ENCODE measurements around the gene SNED1.

Gene SNED1

GRCh38 chr2:241050624-241051577 lies 52.5 kb downstream of the SNED1 start:
- no peaks in the 10 kb centered on the region; the same call in 1 of the 2 replicates for H3K27me3 ChIP-seq (ENCODE audit: control insufficient read depth, insufficient read depth, low read length)
- H3K9me3 ChIP-seq (ENCODE audit: control insufficient read depth, insufficient read depth, low read length): no peaks in the 10 kb centered on the region
- H3K4me1 ChIP-seq (ENCODE audit: control insufficient read depth, insufficient read depth, low read length): no peaks in the 10 kb centered on the region
- no peak overlapping the region for H3K9ac ChIP-seq (ENCODE audit: low read depth, low read length)
- no peaks in the 10 kb centered on the region for H3K36me3 ChIP-seq (ENCODE audit: control insufficient read depth, insufficient read depth, low read length)
- no peak overlapping the region for H3K27ac ChIP-seq (ENCODE audit: low read depth, low read length)
- H3K4me3 ChIP-seq (ENCODE audit: low read depth, low read length): no peak overlapping the region

DNA sequence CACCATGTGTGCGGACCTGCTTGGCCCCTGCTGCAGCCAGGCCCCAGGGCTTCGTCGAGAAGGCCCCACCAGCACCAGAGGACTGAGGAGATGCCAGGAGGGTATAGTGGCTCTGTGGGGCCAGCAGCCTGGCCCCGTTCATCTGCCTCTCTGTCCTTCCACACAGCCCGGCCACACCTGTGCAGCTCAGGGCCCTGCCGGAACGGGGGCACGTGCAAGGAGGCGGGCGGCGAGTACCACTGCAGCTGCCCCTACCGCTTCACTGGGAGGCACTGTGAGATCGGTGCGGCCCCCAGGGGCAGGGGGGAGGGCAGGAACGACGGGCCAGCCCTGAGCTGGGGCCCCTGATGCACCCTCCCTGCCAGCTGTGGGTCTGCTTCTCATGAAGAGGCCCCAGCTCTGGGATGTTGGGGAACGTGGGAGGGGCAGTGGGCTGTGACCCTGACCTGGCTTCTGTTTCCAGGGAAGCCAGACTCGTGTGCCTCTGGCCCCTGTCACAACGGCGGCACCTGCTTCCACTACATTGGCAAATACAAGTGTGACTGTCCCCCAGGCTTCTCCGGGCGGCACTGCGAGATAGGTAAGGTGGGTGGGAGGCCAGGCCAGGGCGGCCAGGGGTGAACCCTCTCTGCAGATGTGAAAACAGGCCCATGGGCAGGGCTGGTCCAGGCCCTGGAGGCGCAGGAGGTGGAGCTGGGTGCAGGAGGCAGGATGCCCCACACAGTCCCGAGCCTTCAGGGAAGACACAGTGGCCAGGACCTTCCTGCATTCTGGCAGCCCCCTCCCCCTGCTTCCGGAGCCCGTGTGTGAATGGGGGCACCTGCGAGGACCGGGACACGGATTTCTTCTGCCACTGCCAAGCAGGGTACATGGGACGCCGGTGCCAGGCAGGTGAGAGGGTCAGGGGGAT lies 53.4 kb downstream of the SNED1 start:
- no peaks in the 10 kb centered on the region; the same call in 1 of the 2 replicates for H3K27me3 ChIP-seq (ENCODE audit: control insufficient read depth, insufficient read depth, low read length)
- no peak overlapping the region for H3K9ac ChIP-seq (ENCODE audit: low read depth, low read length)
- H3K36me3 ChIP-seq (ENCODE audit: control insufficient read depth, insufficient read depth, low read length): no peaks in the 10 kb centered on the region
- no peak overlapping the region for H3K27ac ChIP-seq (ENCODE audit: low read depth, low read length)
- no peaks in the 10 kb centered on the region for H3K9me3 ChIP-seq (ENCODE audit: control insufficient read depth, insufficient read depth, low read length)
- no peaks in the 10 kb centered on the region for H3K4me1 ChIP-seq (ENCODE audit: control insufficient read depth, insufficient read depth, low read length)
- no peak overlapping the region for H3K4me3 ChIP-seq (ENCODE audit: low read depth, low read length)

DNA sequence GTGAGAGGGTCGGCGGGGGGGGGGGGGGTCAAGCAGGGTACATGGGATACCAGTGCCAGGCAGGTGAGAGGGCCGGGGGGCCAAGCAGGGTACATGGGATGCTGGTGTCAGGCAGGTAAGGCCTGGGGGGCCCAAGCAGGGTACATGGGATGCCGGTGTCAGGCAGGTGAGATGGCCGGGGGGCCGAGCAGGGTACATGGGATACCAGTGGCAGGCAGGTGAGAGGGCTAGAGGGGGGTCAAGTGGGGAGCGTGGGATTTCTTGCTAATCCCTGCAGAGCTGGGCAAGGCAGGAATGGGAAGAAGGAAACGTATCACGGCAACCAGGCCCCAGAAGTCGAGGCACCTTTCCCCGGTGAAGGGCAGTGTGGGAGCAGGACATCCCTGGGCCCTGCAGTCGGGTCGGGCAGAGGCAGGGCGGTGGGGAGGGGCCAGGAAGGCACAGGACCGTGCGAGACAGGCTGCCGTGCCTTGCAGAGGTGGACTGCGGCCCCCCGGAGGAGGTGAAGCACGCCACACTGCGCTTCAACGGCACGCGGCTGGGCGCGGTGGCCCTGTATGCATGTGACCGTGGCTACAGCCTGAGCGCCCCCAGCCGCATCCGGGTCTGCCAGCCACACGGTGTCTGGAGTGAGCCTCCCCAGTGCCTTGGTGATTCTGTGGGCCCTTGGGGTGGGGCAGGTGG lies 54.4 kb downstream of the SNED1 start:
- H3K9me3 ChIP-seq (ENCODE audit: control insufficient read depth, insufficient read depth, low read length): no peaks in the 10 kb centered on the region
- H3K4me1 ChIP-seq (ENCODE audit: control insufficient read depth, insufficient read depth, low read length): no peaks in the 10 kb centered on the region
- H3K9ac ChIP-seq (ENCODE audit: low read depth, low read length): no peak overlapping the region
- no peaks in the 10 kb centered on the region; the same call in 1 of the 2 replicates for H3K27me3 ChIP-seq (ENCODE audit: control insufficient read depth, insufficient read depth, low read length)
- no peaks in the 10 kb centered on the region for H3K36me3 ChIP-seq (ENCODE audit: control insufficient read depth, insufficient read depth, low read length)
- H3K27ac ChIP-seq (ENCODE audit: low read depth, low read length): no peak overlapping the region
- H3K4me3 ChIP-seq (ENCODE audit: low read depth, low read length): no peak overlapping the region

- no peaks in the 10 kb centered on the region; the same call in 1 of the 2 replicates for H3K27me3 ChIP-seq (ENCODE audit: control insufficient read depth, insufficient read depth, low read length)
- no peaks in the 10 kb centered on the region for H3K4me1 ChIP-seq (ENCODE audit: control insufficient read depth, insufficient read depth, low read length)
- H3K27ac ChIP-seq (ENCODE audit: low read depth, low read length): no peak overlapping the region
- no peaks in the 10 kb centered on the region for H3K36me3 ChIP-seq (ENCODE audit: control insufficient read depth, insufficient read depth, low read length)
- no peak overlapping the region for H3K4me3 ChIP-seq (ENCODE audit: low read depth, low read length)
- H3K9me3 ChIP-seq (ENCODE audit: control insufficient read depth, insufficient read depth, low read length): no peaks in the 10 kb centered on the region
- H3K9ac ChIP-seq (ENCODE audit: low read depth, low read length): no peak overlapping the region
Observed at GRCh38 chr2:241053576-241054251, 55.3 kb downstream of the SNED1 start.

GRCh38 chr2:241061275-241061674 lies 62.9 kb downstream of the SNED1 start:
- Histone ChIP-seq H3K9me3 (ENCODE audit: control insufficient read depth, insufficient read depth, low read length) (no peaks in the 10 kb centered on the region), H3K27ac (ENCODE audit: low read depth, low read length) (no peak overlapping the region), H3K36me3 (ENCODE audit: control insufficient read depth, insufficient read depth, low read length) (no peaks in the 10 kb centered on the region), H3K9ac (ENCODE audit: low read depth, low read length) (no peak overlapping the region), H3K4me1 (ENCODE audit: control insufficient read depth, insufficient read depth, low read length) (peaks cover 6% of the 10 kb centered on the region; the same call in 1 of the 2 replicates), H3K4me3 (ENCODE audit: low read depth, low read length) (no peak overlapping the region), H3K27me3 (ENCODE audit: control insufficient read depth, insufficient read depth, low read length) (no peaks in the 10 kb centered on the region)

DNA sequence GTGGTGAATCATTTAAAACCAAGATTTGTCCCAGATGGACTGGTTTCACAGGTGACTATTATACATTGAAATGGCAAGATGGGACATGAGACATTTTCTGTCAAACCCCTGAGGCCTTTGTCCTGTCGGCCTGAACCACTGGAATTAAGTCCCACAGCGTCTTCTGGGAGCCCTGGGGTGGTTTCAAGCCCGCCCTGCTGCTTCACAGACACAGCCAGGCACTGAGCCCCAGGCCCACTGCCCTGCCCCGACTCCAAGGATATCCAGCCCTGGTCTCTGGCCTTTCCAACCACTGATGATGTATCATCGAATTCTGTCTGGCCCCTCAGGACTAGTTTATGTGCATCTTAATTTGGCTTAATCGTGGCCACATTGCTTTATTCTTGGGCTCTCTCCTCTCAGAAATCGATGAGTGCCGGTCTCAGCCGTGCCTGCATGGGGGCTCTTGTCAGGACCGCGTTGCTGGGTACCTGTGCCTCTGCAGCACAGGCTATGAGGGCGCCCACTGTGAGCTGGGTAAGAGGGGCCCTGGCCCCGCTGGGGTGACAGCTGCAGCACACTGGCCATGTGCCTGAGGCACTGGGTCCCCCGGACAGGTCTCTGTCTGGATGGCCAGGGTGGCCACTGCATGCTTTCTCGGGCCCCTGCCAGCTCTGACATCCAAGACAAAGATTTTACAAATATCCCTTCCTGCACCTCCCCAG lies 64.1 kb downstream of the SNED1 start:
- no peaks in the 10 kb centered on the region for H3K27me3 ChIP-seq (ENCODE audit: control insufficient read depth, insufficient read depth, low read length)
- no peak overlapping the region for H3K4me3 ChIP-seq (ENCODE audit: low read depth, low read length)
- H3K4me1 ChIP-seq (ENCODE audit: control insufficient read depth, insufficient read depth, low read length): peaks cover 6% of the 10 kb centered on the region; the same call in 1 of the 2 replicates
- H3K36me3 ChIP-seq (ENCODE audit: control insufficient read depth, insufficient read depth, low read length): no peaks in the 10 kb centered on the region
- no peaks in the 10 kb centered on the region for H3K9me3 ChIP-seq (ENCODE audit: control insufficient read depth, insufficient read depth, low read length)
- H3K9ac ChIP-seq (ENCODE audit: low read depth, low read length): no peak overlapping the region
- H3K27ac ChIP-seq (ENCODE audit: low read depth, low read length): no peak overlapping the region

GRCh38 chr2:241063093-241063551 lies 64.7 kb downstream of the SNED1 start:
- Histone ChIP-seq H3K27ac (ENCODE audit: low read depth, low read length) (no peak overlapping the region), H3K4me1 (ENCODE audit: control insufficient read depth, insufficient read depth, low read length) (peaks cover 6% of the 10 kb centered on the region; the same call in 1 of the 2 replicates), H3K9ac (ENCODE audit: low read depth, low read length) (no peak overlapping the region), H3K36me3 (ENCODE audit: control insufficient read depth, insufficient read depth, low read length) (no peaks in the 10 kb centered on the region), H3K27me3 (ENCODE audit: control insufficient read depth, insufficient read depth, low read length) (no peaks in the 10 kb centered on the region), H3K9me3 (ENCODE audit: control insufficient read depth, insufficient read depth, low read length) (no peaks in the 10 kb centered on the region), H3K4me3 (ENCODE audit: low read depth, low read length) (no peak overlapping the region)

DNA sequence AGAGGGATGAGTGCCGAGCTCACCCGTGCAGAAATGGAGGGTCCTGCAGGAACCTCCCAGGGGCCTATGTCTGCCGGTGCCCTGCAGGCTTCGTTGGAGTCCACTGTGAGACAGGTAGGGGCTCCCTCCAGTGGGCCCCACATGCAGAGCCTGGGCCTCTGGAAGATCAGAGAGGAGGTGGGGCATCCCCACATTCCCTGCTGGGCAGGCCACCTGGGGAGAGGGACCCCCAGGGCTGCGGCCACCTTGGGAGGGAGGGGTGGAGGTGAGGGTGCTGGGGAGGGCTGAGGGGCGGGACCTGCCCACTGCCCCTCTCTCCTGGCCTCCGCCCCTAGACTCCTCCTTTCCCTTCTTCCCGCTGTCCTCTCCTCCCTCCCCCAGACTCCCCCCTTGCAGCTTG lies 65.2 kb downstream of the SNED1 start:
- Histone ChIP-seq H3K9me3 (ENCODE audit: control insufficient read depth, insufficient read depth, low read length) (no peaks in the 10 kb centered on the region), H3K27me3 (ENCODE audit: control insufficient read depth, insufficient read depth, low read length) (no peaks in the 10 kb centered on the region), H3K27ac (ENCODE audit: low read depth, low read length) (no peak overlapping the region), H3K36me3 (ENCODE audit: control insufficient read depth, insufficient read depth, low read length) (no peaks in the 10 kb centered on the region), H3K9ac (ENCODE audit: low read depth, low read length) (no peak overlapping the region), H3K4me1 (ENCODE audit: control insufficient read depth, insufficient read depth, low read length) (peaks cover 6% of the 10 kb centered on the region; the same call in 1 of the 2 replicates), H3K4me3 (ENCODE audit: low read depth, low read length) (no peak overlapping the region; the same call in 1 of the 2 replicates)

- no peaks in the 10 kb centered on the region for H3K36me3 ChIP-seq (ENCODE audit: control insufficient read depth, insufficient read depth, low read length)
- H3K4me1 ChIP-seq (ENCODE audit: control insufficient read depth, insufficient read depth, low read length): peaks cover 6% of the 10 kb centered on the region; the same call in 1 of the 2 replicates
- H3K27ac ChIP-seq (ENCODE audit: low read depth, low read length): no peak overlapping the region
- no peak overlapping the region; the same call in 1 of the 2 replicates for H3K4me3 ChIP-seq (ENCODE audit: low read depth, low read length)
- no peaks in the 10 kb centered on the region for H3K9me3 ChIP-seq (ENCODE audit: control insufficient read depth, insufficient read depth, low read length)
- H3K9ac ChIP-seq (ENCODE audit: low read depth, low read length): no peak overlapping the region
- H3K27me3 ChIP-seq (ENCODE audit: control insufficient read depth, insufficient read depth, low read length): no peaks in the 10 kb centered on the region
Observed at GRCh38 chr2:241064008-241064801, 65.8 kb downstream of the SNED1 start.
